T47D (cell line): Measurements from ENCODE around the gene APBA2.
"Not testable (repeated sequence)": the region's sequence is repeated elsewhere in the genome, so short reads cannot be mapped to it uniquely, and the experiment has no call there.

ENCODE experiments used
- DNase-seq, 2 experiments: peaks; one replicate each; pipeline versions ENCODE4 v3.0.0 to v3.0.0-alpha.2; 2011 to 2012; ENCODE audit warnings: low read depth in 1 of 2, low spot score in 1 of 2
- JUND ChIP-seq: IDR thresholded peaks from 2 replicates; pipeline ENCODE4 v1.6.1; 2012; ENCODE audit warnings: low read depth
- in situ Hi-C: cut with HindIII; loops from 2 replicates; pipeline ENCODE4 v1.10.0; 2016; ENCODE audit warnings: low sequenced_read_pairs, low pct_unique_long_range_greater_than_20kb

Gene APBA2

GRCh38 chr15:29143909-29144635 lies 258.3 kb downstream of the APBA2 start:
- in situ Hi-C loops: no loop called here
- DNase-seq: no peak
- no peak for TF ChIP-seq JUND

- DNase-seq: no peak
- TF ChIP-seq JUND: no peak
- in situ Hi-C loops: no loop called here
Measured at GRCh38 chr15:29149738-29150075, 263.9 kb downstream of the APBA2 start.

- in situ Hi-C loops: no loop called here
- DNase-seq: no peak
- no peak for TF ChIP-seq JUND
Measured at GRCh38 chr15:29150515-29151483, 265.0 kb downstream of the APBA2 start.

GRCh38 chr15:29151484-29151857 lies 265.7 kb downstream of the APBA2 start:
- in situ Hi-C loops: no loop called here
- DNase-seq: no peak
- no peak for TF ChIP-seq JUND

GRCh38 chr15:29156521-29156920 lies 270.7 kb downstream of the APBA2 start:
- in situ Hi-C loops: no loop called here
- no peak for TF ChIP-seq JUND

GRCh38 chr15:29159771-29160455 lies 274.1 kb downstream of the APBA2 start:
- in situ Hi-C loops: no loop called here
- no peak for TF ChIP-seq JUND
- DNase-seq: no peak

More at GRCh38 chr15:29156521-29156920, 270.7 kb downstream of the APBA2 start:
- DNase-seq: no peak

GRCh38 chr15:29162411-29162810 lies 276.6 kb downstream of the APBA2 start:
- in situ Hi-C loops: no loop called here
- TF ChIP-seq JUND: no peak
- DNase-seq: no peak

- DNase-seq: peak in 1 of 2 experiments; percentile 54
- in situ Hi-C loops: not testable (repeated sequence)
Measured at GRCh38 chr15:29167122-29167521, 281.3 kb downstream of the APBA2 start.
